ENCODE data around the gene PFAS.
"Not testable (repeated sequence)": the region's sequence is repeated elsewhere in the genome, so short reads cannot be mapped to it uniquely, and the experiment has no call there.

Gene PFAS, protein sequence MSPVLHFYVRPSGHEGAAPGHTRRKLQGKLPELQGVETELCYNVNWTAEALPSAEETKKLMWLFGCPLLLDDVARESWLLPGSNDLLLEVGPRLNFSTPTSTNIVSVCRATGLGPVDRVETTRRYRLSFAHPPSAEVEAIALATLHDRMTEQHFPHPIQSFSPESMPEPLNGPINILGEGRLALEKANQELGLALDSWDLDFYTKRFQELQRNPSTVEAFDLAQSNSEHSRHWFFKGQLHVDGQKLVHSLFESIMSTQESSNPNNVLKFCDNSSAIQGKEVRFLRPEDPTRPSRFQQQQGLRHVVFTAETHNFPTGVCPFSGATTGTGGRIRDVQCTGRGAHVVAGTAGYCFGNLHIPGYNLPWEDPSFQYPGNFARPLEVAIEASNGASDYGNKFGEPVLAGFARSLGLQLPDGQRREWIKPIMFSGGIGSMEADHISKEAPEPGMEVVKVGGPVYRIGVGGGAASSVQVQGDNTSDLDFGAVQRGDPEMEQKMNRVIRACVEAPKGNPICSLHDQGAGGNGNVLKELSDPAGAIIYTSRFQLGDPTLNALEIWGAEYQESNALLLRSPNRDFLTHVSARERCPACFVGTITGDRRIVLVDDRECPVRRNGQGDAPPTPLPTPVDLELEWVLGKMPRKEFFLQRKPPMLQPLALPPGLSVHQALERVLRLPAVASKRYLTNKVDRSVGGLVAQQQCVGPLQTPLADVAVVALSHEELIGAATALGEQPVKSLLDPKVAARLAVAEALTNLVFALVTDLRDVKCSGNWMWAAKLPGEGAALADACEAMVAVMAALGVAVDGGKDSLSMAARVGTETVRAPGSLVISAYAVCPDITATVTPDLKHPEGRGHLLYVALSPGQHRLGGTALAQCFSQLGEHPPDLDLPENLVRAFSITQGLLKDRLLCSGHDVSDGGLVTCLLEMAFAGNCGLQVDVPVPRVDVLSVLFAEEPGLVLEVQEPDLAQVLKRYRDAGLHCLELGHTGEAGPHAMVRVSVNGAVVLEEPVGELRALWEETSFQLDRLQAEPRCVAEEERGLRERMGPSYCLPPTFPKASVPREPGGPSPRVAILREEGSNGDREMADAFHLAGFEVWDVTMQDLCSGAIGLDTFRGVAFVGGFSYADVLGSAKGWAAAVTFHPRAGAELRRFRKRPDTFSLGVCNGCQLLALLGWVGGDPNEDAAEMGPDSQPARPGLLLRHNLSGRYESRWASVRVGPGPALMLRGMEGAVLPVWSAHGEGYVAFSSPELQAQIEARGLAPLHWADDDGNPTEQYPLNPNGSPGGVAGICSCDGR (N-terminal part only)

GRCh38 chr17:8248751-8249607, at the start of gene PFAS:
PFAS (plus strand) TSS chr17:8249289; CDS start chr17:8253938, 4,649 bp downstream.
- DNase-seq (ENCODE audit: low read depth in 3 of 3) = peak; percentile 94 to 99 (median 95)

GRCh38 chr17:8204761-8205555, 44.1 kb upstream of the PFAS start:
- DNase-seq (ENCODE audit: low read depth in 3 of 3) = no peak

- DNase-seq (ENCODE audit: low read depth in 3 of 3) = no peak
Observed at GRCh38 chr17:8206536-8206935, 42.6 kb upstream of the PFAS start.

- DNase-seq (ENCODE audit: low read depth in 3 of 3) = peak; percentile 85 to 93 (median 86)
Observed at GRCh38 chr17:8209907-8210760, 39.0 kb upstream of the PFAS start, which contains the start of gene AURKB. AURKB (minus strand) TSS chr17:8210575; CDS start chr17:8210224, 351 bp downstream.

DNA sequence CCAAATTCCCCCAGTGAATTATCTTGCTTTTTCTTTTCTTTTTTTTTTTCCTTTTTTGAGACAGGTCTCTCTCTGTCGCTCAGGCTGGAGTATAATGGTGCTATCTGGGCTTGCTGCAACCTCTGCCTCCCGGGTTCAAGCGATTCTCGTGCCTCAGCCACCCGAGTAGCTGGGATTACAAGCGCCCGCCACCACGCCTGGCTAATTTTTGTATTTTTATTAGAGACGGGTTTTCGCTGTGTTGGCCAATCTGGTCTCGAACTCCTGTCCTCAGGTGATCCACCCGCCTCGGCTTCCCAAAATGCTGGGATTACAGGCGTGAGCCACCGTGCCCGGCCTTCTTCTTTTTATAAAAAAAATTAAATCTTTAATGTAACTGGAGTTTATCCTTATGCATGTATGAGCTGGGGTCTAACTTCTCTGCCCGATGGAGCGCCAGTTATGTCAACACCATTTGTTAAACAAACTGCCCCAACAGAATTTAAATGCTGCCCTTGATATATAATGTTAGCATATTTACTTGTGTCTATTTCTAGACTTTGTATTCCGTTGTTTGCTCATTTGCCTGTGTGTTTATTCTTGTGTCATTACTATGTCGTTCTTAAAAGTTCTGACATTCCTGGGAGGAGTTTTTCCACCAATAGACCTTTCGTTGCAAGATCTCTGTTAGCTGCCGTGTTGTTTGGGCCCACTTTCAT, 38.2 kb upstream of the PFAS start:
- DNase-seq (ENCODE audit: low read depth in 3 of 3) = no peak

DNA sequence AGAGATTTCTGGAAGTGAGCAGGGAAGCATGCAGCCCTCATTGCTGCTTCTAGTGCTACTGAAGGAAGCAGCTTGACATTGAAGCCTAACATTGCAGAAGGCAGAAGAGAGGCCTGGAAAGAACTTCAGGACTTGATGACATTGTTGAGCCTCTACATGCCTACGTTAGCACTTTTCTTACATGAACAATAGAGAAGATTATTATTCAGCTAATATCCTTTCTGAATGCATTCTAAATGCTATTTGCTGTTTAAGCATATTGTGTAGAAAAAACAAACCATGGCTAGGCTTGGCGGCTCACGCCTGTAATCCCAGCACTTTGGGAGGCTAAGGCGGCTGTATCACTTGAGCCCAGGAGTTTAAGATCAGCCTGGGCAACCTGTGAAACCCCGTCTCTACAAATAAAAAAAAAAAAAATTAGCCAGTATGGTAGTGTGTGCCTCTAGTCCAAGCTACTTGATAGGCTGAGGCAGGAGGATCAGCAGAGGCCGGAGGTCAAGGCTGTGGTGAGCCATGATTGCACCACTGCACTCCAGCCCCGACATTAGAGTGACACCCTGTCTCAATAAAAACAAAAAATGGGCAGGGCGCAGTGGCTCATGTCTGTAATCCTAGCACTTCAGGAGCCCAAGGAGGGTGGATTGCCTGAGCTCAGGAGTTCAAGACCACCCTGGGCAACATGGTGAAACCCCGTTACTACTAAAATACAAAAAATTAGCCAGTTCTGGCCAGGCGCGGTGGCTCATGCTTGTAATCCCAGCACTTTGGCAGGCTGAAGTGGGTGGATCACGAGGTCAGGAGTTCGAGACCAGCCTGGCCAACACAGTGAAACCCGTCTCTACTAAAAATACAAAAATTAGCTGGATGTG, 36.5 kb upstream of the PFAS start:
- no peak for DNase-seq (ENCODE audit: low read depth in 3 of 3)

- DNase-seq (ENCODE audit: low read depth in 3 of 3) = not testable (repeated sequence)
Observed at GRCh38 chr17:8214000-8214399, 35.1 kb upstream of the PFAS start.

GRCh38 chr17:8220783-8221662, 28.1 kb upstream of the PFAS start:
- DNase-seq (ENCODE audit: low read depth in 3 of 3) = peak; percentile 79 to 91 (median 91)

DNA sequence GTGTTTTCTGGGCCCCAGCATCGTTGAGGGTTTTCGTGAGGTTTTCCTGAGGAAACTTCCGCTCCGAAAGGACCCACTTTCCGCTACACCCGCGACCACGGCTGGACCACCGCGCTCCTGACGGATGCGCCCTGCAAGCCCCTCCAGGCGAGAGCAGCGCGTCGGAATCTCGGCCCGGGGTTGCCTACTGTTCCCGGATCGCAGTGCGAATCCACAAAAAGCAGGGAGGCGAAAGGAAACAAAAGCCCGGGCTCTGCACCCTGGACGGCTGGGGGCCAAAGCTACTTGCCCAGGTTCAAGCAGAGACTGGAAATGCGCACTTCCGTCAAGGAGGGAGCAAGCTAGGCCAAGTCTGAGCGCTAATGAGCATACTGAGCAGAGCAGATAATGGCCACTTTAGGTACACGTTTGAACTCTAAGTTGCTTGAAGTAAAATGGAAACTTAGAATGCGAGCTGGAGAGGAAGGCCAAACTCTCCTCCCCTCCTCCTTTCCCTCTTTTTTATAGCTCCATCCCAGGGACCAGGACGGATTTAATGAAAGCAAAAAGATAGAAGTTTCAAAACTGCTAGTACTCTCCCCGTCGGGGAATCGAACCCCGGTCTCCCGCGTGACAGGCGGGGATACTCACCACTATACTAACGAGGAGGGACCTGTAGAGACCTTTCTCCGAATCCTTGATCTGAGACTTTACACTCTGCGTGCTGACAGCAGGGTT, 27.3 kb upstream of the PFAS start:
- DNase-seq (ENCODE audit: low read depth in 3 of 3) = peak; percentile 77 to 85 (median 84)

DNA sequence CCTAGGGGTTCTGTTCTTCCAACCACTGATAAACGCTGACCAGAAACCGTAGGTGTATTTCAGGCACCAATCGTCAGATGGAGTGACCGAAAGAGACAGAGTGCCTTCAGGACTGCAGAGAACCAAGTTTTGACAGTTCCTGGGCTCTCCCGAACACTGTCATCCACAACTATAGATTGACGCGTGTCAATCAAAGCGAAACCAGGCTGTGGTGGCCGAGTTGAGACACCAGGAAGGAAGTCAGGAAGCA, 26.8 kb upstream of the PFAS start:
- peak in 1 of 3 donors; percentile 58 for DNase-seq (ENCODE audit: low read depth in 3 of 3)

DNA sequence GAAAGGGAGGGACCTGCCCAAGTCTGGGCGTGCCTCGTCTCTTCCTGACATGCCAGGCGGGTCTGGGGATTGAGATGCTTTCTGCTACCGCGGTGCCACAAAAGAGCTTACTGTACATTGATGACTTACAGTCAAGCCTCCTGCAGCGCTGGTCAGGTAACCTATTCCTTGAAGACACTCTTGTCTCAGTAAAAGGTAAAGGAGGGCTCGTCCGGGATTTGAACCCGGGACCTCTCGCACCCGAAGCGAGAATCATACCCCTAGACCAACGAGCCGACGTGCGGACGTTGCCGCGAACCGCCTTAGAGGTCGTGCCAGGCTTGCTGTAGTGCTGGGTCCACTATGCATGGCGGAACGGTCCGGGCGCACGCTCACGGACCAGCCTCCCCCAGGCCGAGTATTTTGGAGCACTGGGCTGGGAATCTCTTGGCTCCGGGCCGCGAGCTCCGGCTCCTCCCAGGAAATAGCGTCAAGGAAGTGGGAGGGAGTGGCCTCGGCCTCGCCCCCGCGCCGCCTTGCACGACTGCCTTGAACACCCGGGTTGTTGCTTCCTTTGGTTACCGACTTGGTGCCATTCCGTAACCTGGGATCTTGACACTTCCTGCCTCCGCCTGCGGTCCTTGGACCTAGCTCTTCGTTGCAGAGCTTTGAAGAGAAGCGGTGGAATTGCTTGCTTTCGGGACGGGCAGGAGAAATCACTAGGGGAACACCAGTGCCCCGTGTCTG, 26.3 kb upstream of the PFAS start:
- peak; percentile 82 to 90 (median 88) for DNase-seq (ENCODE audit: low read depth in 3 of 3)

DNA sequence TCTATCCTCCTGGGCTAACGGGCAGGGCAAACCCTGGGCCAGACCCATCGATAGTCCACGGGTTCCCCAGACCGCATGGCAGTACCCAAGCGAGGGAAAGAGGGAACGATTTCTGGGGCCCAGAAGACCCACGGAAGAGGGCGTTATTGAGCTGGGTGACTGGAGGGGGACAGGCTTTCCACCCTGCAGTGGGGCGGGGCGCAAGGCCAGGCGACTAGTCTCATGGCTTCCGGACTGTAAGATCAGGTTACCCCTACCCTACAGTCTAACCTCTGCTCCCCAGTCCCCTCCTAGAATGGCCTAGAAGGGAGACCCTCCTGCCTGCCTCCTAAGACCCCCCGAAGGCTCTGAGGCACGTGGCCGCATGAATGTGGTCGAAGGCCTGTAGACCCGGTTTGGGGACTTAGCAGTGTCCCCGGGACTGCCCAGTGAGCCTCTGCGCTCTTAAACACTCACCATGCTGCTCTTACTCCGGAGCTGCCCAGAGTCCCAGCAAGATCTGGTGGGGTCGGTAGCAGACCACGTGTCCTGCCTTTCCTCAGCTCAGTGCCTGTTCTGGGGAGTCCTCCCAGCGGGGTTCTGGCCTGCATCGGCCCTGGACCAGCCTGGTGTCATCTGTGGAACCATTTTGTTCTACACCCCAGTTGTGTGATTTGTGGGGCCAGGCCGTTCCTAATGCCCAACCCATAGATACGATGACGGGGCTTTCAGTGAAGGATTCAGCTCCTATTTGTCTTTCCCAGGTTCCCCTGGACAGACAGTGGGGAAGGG, 25.5 kb upstream of the PFAS start:
- DNase-seq (ENCODE audit: low read depth in 3 of 3) = no peak

DNA sequence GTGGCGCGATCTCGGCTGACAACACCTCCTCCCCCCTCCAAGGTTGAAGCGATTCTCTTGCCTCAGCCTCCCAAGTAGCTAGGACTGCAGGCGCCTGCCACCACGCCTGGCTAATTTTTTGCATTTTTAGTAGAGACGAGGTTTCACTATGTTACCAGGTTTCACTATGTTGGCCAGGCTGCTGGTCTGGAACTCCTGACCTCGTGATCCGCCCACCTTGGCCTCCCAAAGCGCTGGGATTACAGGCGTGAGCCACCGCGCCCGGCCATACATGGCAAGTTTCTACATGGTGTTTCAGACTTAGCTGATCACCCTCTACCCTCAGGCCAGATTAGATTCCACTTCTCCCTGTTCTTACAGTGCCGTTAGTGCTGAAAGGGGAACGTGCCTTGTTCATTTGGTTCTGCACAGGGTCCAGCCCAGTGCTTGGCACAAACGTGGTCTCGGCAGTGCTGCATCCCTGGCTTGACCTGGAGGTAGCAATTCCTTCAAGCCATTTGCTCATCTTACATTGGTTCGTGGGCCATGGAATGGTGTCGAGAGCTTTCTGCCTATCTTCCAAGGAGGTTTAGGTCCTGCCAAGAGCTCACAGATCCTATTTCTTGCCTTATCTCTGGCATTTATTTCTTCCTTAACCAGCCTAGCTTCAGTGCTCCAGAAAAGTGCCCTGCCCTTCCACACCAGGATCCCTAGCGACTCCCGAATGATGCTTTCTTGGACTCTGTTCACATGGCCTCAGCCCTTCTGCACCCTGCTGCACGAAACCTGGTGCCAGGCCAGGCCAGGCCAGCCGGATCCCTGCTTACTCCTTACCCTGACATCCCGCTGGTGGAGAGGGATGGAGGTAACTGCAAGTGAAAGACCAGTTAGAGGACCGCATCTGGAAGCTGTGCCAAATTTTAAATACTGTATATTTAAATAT, 23.9 kb upstream of the PFAS start:
- DNase-seq (ENCODE audit: low read depth in 3 of 3) = no peak
